NCI-H2227 treated with DMSO at 0.1 percent for 48 hours (cell line): ENCODE measurements around the gene AKT2.
"Not testable (repeated sequence)": the region's sequence is repeated elsewhere in the genome, so short reads cannot be mapped to it uniquely, and the experiment has no call there.

Experiments used
- DNase-seq: peaks from one replicate; lab custom pipeline; 2025; lab: John Stamatoyannopoulos, UW

Gene AKT2

DNA sequence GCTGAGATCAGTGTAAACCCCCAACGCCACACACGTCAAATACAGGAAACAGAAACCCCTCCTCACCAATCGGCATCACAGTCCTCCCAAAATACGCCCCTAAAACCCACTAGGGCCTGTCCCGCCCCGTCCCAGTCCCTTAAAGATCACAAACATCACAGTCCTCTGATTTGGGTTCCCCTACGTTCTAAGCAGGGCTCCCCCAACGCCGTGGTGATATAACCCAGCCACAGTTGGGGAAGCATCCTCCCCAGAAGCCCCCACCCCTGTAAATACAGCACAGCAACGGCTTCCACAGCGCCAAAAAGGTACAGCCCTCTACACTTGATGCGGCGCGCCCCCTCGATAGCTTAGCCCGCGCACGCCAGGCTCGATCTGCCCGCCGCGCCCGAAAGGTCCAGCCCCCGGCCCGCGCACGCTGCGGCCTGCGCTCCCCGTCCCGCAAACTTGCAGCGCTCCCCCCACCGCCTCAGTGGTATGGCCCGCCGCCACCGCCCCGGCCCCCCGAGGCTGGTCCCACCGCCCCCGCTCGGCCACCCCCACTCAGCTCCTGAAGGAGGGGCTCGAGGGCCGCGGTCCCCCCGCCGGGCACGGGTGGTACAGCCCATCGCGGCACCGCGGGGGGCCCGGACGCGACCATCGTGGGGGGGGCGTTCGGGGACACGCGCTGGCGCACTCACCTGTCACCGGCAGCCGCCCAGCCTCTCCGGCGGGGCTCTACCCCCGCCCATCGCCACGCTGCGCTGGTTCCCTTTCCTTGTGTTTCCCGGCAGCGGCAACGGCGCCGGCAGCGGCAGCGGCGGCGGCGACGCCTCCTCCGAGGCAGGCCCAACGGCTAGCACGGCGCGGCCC is at the start of gene AKT2:
Gene AKT2 (minus strand): TSS at position 845 of the 852 bp plus-strand sequence. CDS start 20,078 bp downstream, outside the sequence.
- peak; percentile 94 for DNase-seq

- DNase-seq: not testable (repeated sequence)
Observed at GRCh38 chr19:40333083-40333482, 47.9 kb upstream of the AKT2 start.

- no peak for DNase-seq
Observed at GRCh38 chr19:40332669-40333068, 47.5 kb upstream of the AKT2 start.

- no peak for DNase-seq
Observed at GRCh38 chr19:40331052-40331451, 45.9 kb upstream of the AKT2 start.

GRCh38 chr19:40326201-40326600 is 41.1 kb upstream of the AKT2 start:
- no peak for DNase-seq

GRCh38 chr19:40323705-40324104 is 38.6 kb upstream of the AKT2 start:
- DNase-seq: no peak

DNA sequence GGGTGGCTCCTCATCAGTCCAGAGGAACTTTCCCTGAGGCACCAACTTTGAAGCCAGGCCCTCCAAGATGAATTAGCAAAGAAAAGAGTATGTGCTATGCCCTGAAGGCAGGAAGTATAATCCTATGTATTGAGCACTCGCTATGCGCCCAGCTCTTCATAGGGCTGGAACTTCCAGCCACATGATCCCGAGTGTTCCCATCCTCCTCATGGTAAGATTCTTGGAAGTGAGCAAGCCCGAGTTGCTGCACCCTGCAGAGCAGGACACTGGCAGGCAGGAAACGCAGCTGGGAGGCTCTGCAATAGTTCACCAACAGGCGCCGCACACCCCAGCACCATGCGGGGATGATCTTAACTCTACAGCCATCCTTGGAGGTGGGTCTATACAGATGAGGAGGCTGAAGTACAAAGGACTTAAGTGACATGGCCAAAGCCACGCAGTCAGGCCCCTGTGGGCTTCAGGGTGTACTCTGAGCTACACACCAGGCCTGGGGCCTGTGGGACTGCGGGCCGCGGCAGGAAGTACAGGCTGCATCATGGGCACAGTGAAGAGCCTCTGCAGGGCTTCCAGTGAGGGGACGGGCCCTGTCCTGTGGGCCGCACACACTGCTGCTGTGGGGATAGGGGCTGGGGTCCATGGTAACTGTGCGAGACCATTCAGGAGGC is 37.9 kb upstream of the AKT2 start:
- DNase-seq: no peak

DNA sequence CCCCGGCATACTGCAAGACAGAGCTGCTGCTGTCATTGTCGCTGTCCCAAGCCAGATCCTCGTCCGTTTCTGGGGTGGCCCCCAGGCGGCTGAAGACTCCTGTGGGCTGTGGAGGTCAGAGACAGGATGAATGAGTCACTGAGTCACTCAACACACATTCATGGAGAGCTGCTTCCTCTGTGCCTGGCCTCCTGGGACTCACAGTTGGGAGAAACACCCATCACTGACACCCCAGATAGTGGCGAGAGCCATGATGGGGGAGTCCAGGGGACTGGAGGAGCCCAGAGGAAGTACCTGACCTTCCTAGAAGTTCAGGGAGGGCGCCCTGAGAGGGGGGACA is 37.1 kb upstream of the AKT2 start:
- no peak for DNase-seq

DNA sequence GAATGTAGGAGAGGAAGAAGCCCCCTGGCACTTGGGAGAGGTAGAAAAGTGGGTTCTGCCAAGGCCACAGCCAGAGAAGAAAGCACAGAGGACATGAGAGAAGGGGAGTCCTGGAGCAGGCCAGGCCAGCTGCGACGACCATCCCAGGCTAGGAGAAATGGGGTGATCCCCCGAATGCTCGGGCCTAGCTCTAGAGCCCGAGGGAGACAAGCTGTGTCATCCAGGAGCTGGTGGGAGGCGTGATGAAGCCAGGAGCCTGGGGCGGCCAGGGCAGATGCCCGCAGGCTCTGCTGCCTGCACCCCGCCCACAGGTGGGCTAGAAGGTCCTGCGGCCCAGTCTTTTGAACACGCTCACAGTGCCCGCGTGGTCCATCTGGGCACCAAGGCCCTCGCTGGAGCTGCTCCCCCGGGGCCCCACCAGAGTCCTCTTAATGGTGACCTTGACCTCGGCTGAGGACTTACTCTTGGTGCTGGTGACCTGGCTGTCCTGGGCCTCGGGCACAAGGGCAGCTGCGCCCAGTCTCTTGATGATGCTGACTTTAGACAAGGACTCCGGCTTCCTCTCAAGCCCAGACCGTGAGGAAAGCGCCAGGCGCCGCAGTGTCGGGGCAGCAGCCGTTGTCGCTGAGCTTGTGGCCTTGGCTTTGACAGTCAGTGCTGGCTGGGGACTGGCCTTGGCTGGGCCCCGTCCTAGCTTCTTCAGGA is 36.6 kb upstream of the AKT2 start:
- no peak for DNase-seq

- no peak for DNase-seq
Observed at GRCh38 chr19:40321076-40321475, 35.9 kb upstream of the AKT2 start.

- no peak for DNase-seq
Observed at GRCh38 chr19:40320558-40320935, 35.4 kb upstream of the AKT2 start.

- no peak for DNase-seq
Observed at GRCh38 chr19:40317338-40317737, 32.2 kb upstream of the AKT2 start.

GRCh38 chr19:40315812-40316470 is 30.8 kb upstream of the AKT2 start:
- DNase-seq: no peak

- no peak for DNase-seq
Observed at GRCh38 chr19:40314656-40315055, 29.5 kb upstream of the AKT2 start.

- no peak for DNase-seq
Observed at GRCh38 chr19:40313229-40313983, 28.3 kb upstream of the AKT2 start.

DNA sequence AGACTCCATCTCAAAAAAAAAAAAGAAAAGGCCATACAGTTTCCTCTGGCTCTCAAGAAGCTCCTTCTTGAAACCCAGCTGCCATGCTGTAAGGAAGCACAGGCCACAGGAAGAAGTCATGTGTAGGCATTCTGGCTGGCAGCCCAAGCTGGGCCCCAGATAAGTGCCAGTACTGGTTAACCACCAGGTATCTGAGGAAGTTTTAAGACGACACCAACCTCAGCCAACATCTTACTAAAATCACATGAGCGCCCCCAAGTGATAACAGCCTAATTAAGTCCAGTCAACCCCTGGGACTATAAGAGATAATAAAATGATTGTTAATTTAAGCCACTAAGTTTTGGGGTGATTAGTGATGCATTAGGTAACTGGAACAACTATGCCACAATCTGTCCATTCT is 27.4 kb upstream of the AKT2 start:
- DNase-seq: no peak

DNA sequence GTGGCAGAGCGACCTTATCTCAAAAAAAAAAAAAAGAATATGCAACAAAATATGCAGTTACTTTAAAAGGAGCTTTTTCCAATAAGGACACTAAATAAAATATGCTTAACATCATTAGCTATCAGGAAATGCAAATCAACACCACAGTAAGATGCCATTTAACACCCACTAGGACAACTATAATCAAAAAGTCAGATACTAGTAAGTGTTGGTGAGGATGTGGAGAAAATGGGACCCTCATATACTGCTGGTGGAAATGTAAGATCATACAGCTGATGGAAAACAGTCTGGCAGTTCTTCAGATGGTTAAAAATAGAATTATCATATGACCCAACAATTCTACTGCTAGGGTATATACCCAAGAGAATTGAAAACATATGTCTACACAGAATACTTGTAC is 24.5 kb upstream of the AKT2 start:
- no peak for DNase-seq

GRCh38 chr19:40305403-40305802 is 20.3 kb upstream of the AKT2 start:
- peak; percentile 94 for DNase-seq

- DNase-seq: no peak
Observed at GRCh38 chr19:40304306-40304705, 19.2 kb upstream of the AKT2 start.

- DNase-seq: no peak
Observed at GRCh38 chr19:40303765-40304164, 18.6 kb upstream of the AKT2 start.

GRCh38 chr19:40302224-40303011 is 17.3 kb upstream of the AKT2 start:
- DNase-seq: no peak
